Activated CD8-positive, alpha-beta T cell treated with anti-CD3 and anti-CD28 coated beads for 36 hours (primary cell): Measurements from ENCODE around the gene HM13. TPM values are rescaled to one million over a fixed set of nuclear protein-coding genes. Genes with fewer than 3 reads are reported as not detected.

Experiments used
- ATAC-seq: fragments of 200-7000 bp; cut with Tn5 transposase; one replicate; pipeline ENCODE4 v1.10.0; 2021; ENCODE audit warnings: mild to moderate bottlenecking, moderate library complexity
- CTCF ChIA-PET: fragments of 350-600 bp; sonication (Branson Sonifier 250); formaldehyde crosslinking; loops from one replicate; lab custom pipeline; 2021; ENCODE audit warnings: antibody characterized with exemption; lab: Charles Lee
- POLR2A ChIA-PET: fragments of 350-600 bp; sonication (Branson Sonifier 250); formaldehyde crosslinking; loops from one replicate; lab custom pipeline; 2021; ENCODE audit warnings: antibody characterized with exemption; lab: Charles Lee
- DNase-seq: peaks from one replicate; pipeline ENCODE4 v3.0.0-alpha.2; 2020
- H3K27ac Mint-ChIP-seq: one replicate; pipeline ENCODE4 v1.8.0; 2021; ENCODE audit warnings: mild to moderate bottlenecking, mixed read lengths
- H3K27me3 Mint-ChIP-seq: one replicate; pipeline ENCODE4 v1.8.0; 2021; ENCODE audit warnings: mixed read lengths
- H3K36me3 Mint-ChIP-seq: one replicate; pipeline ENCODE4 v1.8.0; 2021; ENCODE audit warnings: low read depth, mixed read lengths
- H3K4me1 Mint-ChIP-seq: one replicate; pipeline ENCODE4 v1.8.0; 2021; ENCODE audit warnings: low read depth, mixed read lengths
- H3K4me3 Mint-ChIP-seq: one replicate; pipeline ENCODE4 v1.8.0; 2021; ENCODE audit warnings: mild to moderate bottlenecking, moderate library complexity, mixed read lengths
- H3K9me3 Mint-ChIP-seq: one replicate; pipeline ENCODE4 v1.8.0; 2021; ENCODE audit warnings: mixed read lengths
- intact Hi-C: fragments of 100-400 bp; cut with micrococcal nuclease; formaldehyde crosslinking; loops from one replicate; pipeline ENCODE4 v1.10.0; 2022
- total RNA-seq, 2 experiments: library from RNA; stranded (reverse); gene quantifications; one replicate each; pipeline ENCODE4 v1.2.3, GENCODE V29; 2021
- TF ChIP-seq, protein P1 (sequence below): fragments of 200-600 bp; IDR thresholded peaks from one replicate; pipeline ENCODE4 v1.8.0; 2022; ENCODE audit warnings: antibody characterized with exemption, mild to moderate bottlenecking

Gene HM13
- total RNA-seq, 2 experiments from 2014 or later, result 91.6 to 95.5 TPM

DNA sequence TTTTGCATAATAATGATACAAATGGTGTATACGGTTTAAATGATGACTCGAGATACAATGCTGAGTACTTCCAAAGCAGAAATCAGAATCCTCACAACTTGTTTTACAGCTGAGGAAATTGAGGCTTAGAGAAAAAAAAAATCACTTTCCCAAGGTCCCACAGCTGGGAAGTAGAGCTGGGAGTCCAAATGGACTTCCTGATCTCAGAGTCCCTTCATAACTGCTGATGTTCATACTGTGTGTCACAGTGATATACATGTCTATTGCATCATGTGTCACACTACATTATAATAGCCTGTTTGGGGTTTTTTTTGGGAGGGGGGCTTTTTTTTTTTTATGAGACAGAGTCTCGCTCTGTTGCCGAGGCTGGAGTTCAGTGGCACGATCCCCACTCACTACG lies 8.5 kb downstream of the HM13 start:
- DNase-seq (no peak), ATAC-seq (no peak)
- TF ChIP-seq, protein P1, sequence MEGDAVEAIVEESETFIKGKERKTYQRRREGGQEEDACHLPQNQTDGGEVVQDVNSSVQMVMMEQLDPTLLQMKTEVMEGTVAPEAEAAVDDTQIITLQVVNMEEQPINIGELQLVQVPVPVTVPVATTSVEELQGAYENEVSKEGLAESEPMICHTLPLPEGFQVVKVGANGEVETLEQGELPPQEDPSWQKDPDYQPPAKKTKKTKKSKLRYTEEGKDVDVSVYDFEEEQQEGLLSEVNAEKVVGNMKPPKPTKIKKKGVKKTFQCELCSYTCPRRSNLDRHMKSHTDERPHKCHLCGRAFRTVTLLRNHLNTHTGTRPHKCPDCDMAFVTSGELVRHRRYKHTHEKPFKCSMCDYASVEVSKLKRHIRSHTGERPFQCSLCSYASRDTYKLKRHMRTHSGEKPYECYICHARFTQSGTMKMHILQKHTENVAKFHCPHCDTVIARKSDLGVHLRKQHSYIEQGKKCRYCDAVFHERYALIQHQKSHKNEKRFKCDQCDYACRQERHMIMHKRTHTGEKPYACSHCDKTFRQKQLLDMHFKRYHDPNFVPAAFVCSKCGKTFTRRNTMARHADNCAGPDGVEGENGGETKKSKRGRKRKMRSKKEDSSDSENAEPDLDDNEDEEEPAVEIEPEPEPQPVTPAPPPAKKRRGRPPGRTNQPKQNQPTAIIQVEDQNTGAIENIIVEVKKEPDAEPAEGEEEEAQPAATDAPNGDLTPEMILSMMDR, result no peak
- Mint-ChIP-seq H3K4me3 (no peak overlapping the region), H3K36me3 (peaks cover 30% of the 10 kb centered on the region), H3K27me3 (no peaks in the 10 kb centered on the region), H3K27ac (peak overlapping the region; percentile 10), H3K4me1 (peaks cover 43% of the 10 kb centered on the region), H3K9me3 (no peaks in the 10 kb centered on the region)
- POLR2A ChIA-PET, result interaction anchor here (0.6 to 2.8 kb wide), 2 partner anchors 19 to 26 kb away, joined by 3 to 10 read pairs; no protein-coding TSS in a partner anchor
- CTCF ChIA-PET, result interaction anchor here (1.4 to 1.6 kb wide), 3 partner anchors 9 to 201 kb away, joined by 3 to 6 read pairs (median 4); partner anchors contain the start of gene HM13
- intact Hi-C loops, result no loop called here

DNA sequence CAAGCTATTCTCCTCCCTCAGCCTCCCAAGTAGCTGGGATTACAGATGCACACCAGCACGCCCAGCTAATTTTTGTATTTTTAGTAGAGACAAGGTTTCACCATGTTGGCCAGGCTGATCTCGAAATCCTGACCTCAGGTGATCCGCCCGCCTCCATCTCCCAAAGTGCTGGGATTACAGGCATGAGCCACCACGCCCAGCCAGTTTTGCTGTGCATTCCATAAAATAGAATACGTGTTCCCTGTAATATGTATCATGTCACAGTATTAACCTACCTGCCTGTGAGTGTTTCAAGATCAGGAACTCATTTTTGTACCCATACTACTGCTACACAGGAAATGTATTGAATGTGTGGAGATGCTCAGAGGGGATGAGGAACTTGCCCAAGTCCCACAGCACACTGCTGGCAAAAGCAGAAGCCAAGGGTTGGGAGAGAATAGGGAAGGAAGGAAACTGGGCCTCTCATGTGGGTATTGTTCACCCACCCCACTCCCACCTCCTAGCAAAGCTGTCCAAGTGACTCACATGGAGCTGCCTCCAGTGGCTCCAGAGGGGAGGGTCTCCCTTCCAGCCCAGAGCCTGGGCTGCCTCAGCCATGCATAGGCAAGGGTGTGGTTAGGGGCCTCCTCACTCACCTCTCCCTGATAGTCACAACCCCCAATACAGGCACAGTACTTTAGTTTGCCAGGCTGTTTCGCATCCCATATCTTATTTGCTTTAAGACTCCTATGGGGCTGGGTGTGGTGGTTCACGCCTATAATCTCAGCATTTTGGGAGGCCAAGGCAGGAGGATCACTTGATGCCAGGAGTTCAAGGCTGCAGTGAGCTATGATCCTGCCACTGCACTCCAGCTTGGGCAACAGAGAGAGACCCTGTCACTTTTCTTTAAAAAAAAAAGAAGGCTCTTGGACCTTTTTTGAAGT lies 9.4 kb downstream of the HM13 start:
- TF ChIP-seq, protein P1, result no peak
- Mint-ChIP-seq H3K36me3 (peaks cover 30% of the 10 kb centered on the region), H3K27me3 (no peaks in the 10 kb centered on the region), H3K27ac (peak overlapping the region; percentile 27), H3K4me3 (no peak overlapping the region), H3K9me3 (no peaks in the 10 kb centered on the region), H3K4me1 (peaks cover 43% of the 10 kb centered on the region)
- DNase-seq, result no peak
- ChIA-PET CTCF (interaction anchor here (1.0 to 1.6 kb wide), 5 partner anchors 8 to 89 kb away, joined by 3 to 6 read pairs (median 4); partner anchors contain the start of gene HM13), POLR2A (no interaction called here)
- ATAC-seq, result no peak
- intact Hi-C loops, result no loop called here

DNA sequence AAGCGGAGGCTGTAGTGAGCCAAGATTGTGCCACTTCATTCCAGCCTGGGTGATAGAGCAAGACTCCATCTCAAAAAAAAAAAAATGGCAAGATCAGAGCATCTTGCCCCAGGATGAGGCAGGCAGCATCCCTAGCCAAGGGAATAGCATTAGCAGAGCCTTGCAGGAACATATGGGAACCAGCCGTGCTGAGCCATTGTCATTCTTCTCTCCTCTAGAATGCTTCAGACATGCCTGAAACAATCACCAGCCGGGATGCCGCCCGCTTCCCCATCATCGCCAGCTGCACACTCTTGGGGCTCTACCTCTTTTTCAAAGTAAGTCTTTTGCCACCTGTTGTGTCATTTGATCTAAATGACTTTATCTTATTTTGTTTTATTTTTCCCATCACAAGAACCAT lies 13.0 kb downstream of the HM13 start:
- ChIA-PET CTCF (interaction anchor here (1.1 kb wide), 1 partner anchor 25 kb away, joined by 3 read pairs; no protein-coding TSS in a partner anchor), POLR2A (interaction anchor here (1.2 kb wide), 1 partner anchor 11 kb away, joined by 3 read pairs; no protein-coding TSS in a partner anchor)
- DNase-seq (no peak), ATAC-seq (no peak)
- Mint-ChIP-seq H3K4me1 (peaks cover 17% of the 10 kb centered on the region), H3K27me3 (no peaks in the 10 kb centered on the region), H3K4me3 (no peak overlapping the region), H3K27ac (no peak overlapping the region), H3K36me3 (peaks cover 36% of the 10 kb centered on the region), H3K9me3 (no peaks in the 10 kb centered on the region)
- intact Hi-C loops, result no loop called here
- TF ChIP-seq, protein P1, result no peak

DNA sequence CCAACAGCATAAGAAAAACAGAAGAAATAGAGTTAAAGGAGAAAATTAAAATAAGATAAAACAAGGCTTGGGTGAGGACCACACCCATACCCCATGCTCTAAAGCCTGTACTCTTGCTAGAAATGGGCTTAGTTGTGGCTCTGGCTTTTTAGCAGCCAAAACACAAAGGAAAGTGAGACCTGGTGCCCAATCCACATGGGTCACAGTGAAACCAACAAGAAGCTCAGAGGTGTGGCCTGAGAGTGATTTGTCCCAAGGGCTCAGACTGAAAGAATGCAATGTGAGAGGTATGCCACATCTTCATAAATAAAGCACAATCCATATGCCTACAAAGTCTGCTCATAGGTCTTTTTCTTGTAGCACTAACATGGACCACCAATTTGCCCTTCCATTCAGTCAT lies 21.1 kb downstream of the HM13 start:
- Mint-ChIP-seq H3K27ac (no peak overlapping the region), H3K4me3 (no peak overlapping the region), H3K4me1 (peaks cover 24% of the 10 kb centered on the region), H3K27me3 (no peaks in the 10 kb centered on the region), H3K36me3 (peaks cover 70% of the 10 kb centered on the region), H3K9me3 (no peaks in the 10 kb centered on the region)
- no peak for DNase-seq
- TF ChIP-seq, protein P1, result no peak
- ATAC-seq, result no peak
- CTCF ChIA-PET, result interaction anchor here (1.4 kb wide), 1 partner anchor 78 kb away, joined by 4 read pairs; no protein-coding TSS in a partner anchor
- POLR2A ChIA-PET, result no interaction called here
- intact Hi-C loops, result no loop called here
